Activated CD4-positive, alpha-beta T cell treated with anti-CD3 and anti-CD28 coated beads for 36 hours (primary cell): ENCODE data around the gene CLDN5. TPM values are rescaled to one million over a fixed set of nuclear protein-coding genes. Genes with fewer than 3 reads are reported as not detected.
A peak's percentile ranks its signal among the peaks of the same experiment; 100 is the strongest.

Experiments used
- ATAC-seq: fragments of 200-7000 bp; cut with Tn5 transposase; one replicate; pipeline ENCODE4 v1.10.0; 2021; ENCODE audit warnings: mild to moderate bottlenecking, moderate library complexity
- CTCF ChIA-PET: fragments of 350-600 bp; sonication (Branson Sonifier 250); formaldehyde crosslinking; loops from one replicate; lab custom pipeline; 2021; ENCODE audit warnings: antibody characterized with exemption; lab: Charles Lee
- POLR2A ChIA-PET: fragments of 350-600 bp; sonication (Branson Sonifier 250); formaldehyde crosslinking; loops from one replicate; lab custom pipeline; 2021; ENCODE audit warnings: antibody characterized with exemption, inconsistent platforms; lab: Charles Lee
- DNase-seq: peaks from one replicate; pipeline ENCODE4 v3.0.0-alpha.2; 2020
- H3K27ac Mint-ChIP-seq: one replicate; pipeline ENCODE4 v1.8.0; 2021; ENCODE audit warnings: mixed read lengths
- H3K27me3 Mint-ChIP-seq: one replicate; pipeline ENCODE4 v1.8.0; 2021; ENCODE audit warnings: mixed read lengths
- H3K36me3 Mint-ChIP-seq: one replicate; pipeline ENCODE4 v1.8.0; 2021; ENCODE audit warnings: low read depth, mixed read lengths
- H3K4me1 Mint-ChIP-seq: one replicate; pipeline ENCODE4 v1.8.0; 2021; ENCODE audit warnings: mixed read lengths
- H3K4me3 Mint-ChIP-seq: one replicate; pipeline ENCODE4 v1.8.0; 2021; ENCODE audit warnings: mild to moderate bottlenecking, moderate library complexity, mixed read lengths
- H3K9me3 Mint-ChIP-seq: one replicate; pipeline ENCODE4 v1.8.0; 2021; ENCODE audit warnings: low read depth, mixed read lengths
- intact Hi-C, 2 experiments: fragments of 100-400 bp; cut with DNase I in 1 of 2; cut with micrococcal nuclease in 1 of 2; formaldehyde crosslinking; loops; one replicate each; pipeline versions ENCODE4 v1.14.2 to v1.15.1; 2022 to 2024; cut with DNase I, micrococcal nuclease
- total RNA-seq, 2 experiments: library from RNA; stranded (reverse); gene quantifications; one replicate each; pipeline ENCODE4 v1.2.3, GENCODE V29; 2021

The CLDN5 gene
- total RNA-seq, 2 experiments from 2014 or later, result not detected

DNA sequence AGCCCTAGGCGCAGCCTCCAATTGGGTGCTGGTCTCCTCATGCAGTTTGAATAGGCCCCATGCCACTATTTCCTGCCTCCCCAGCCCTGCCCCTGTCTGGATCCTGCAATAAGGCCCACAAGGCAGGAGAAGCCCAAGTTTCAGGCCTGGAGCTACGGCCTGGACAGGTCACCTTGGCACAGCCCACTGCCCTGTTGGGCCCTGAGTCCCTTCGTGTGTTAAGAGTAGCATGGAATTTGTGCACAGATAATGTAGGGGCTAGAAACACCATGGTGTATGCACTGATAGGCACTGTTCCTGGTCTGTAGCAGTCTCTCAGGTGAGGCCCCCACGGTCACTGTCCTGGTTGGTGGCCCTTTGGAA is 24.3 kb downstream of the CLDN5 start:
- Mint-ChIP-seq H3K27ac (no peak overlapping the region), H3K9me3 (no peaks in the 10 kb centered on the region), H3K4me3 (no peak overlapping the region), H3K36me3 (peaks cover 41% of the 10 kb centered on the region), H3K4me1 (peaks cover 12% of the 10 kb centered on the region), H3K27me3 (no peaks in the 10 kb centered on the region)
- POLR2A ChIA-PET, result interaction anchor here (0.9 kb wide), 1 partner anchor 129 kb away, joined by 3 read pairs; no protein-coding TSS in a partner anchor
- no peak for DNase-seq
- ATAC-seq, result no peak
- CTCF ChIA-PET, result interaction anchor here (0.8 kb wide), 1 partner anchor 10 kb away, joined by 3 read pairs; no protein-coding TSS in a partner anchor
- intact Hi-C loops, result loop anchor here in 1 of 2 experiments (10.0 kb wide), 1 partner anchor 45 kb away; no protein-coding TSS in a partner anchor

DNA sequence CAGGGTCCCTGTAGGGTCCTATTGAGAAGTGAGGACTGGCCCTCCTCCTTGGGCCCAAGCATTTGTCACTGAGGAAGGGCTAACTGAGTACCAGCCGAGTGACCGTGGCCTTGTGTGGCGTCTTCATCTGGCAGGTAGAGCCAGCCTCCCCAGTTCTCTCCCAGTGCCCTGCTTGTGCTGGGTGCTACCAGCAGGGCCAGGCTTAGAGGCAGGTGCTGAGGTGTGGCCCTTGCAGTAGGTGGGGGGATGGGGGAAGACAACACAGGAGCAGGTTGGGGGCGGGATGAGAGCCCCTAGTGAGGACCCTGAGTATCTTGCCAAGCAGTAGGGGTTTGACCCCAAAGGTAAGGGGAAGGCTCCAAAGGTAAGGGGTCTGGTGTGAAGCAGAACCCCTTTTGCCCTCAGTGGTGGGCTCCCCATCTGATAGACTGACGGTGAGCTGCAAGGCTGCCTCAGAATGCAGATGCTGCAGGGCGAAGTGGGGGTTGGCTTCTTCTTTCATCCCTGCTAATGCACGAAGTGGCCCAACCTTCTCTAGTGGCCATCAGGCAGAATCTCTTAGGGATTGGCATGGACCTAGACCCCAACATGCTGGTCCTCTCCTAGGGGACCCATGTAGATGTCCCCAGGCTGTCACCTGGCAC is 24.9 kb downstream of the CLDN5 start:
- peaks cover 39% of the 10 kb centered on the region for H3K36me3 Mint-ChIP-seq
- H3K27ac Mint-ChIP-seq, result no peak overlapping the region
- POLR2A ChIA-PET, result no interaction called here
- DNase-seq (no peak), ATAC-seq (no peak)
- H3K4me1 Mint-ChIP-seq, result peaks cover 7% of the 10 kb centered on the region
- CTCF ChIA-PET, result interaction anchor here (0.8 kb wide), 1 partner anchor 9 kb away, joined by 3 read pairs; no protein-coding TSS in a partner anchor
- intact Hi-C loops, result no loop called here
- H3K9me3 Mint-ChIP-seq, result no peaks in the 10 kb centered on the region
- no peaks in the 10 kb centered on the region for H3K27me3 Mint-ChIP-seq
- H3K4me3 Mint-ChIP-seq, result no peak overlapping the region

DNA sequence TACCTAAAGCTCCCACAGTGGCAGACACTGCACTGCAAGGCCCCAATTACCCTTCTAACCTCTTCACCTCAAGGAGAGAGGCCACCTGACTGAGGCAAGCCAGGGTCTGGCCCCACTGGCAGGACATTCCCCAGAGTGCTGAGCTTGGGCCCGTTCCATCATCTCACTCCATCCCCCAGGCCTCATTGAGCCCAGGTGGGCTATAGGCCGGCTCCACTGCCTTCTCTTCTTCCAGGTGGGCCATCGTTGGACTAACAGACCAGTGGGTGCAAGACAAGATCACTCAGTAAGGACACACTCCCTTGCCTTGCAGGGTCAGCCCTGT is 25.4 kb downstream of the CLDN5 start:
- intact Hi-C loops, result no loop called here
- Mint-ChIP-seq H3K36me3 (peaks cover 41% of the 10 kb centered on the region), H3K4me1 (peaks cover 3% of the 10 kb centered on the region), H3K9me3 (no peaks in the 10 kb centered on the region), H3K27me3 (no peaks in the 10 kb centered on the region), H3K27ac (no peak overlapping the region), H3K4me3 (no peak overlapping the region)
- DNase-seq (no peak), ATAC-seq (no peak)
- ChIA-PET CTCF (no interaction called here), POLR2A (interaction anchor here (0.6 kb wide), 1 partner anchor 361 kb away, joined by 3 read pairs; no protein-coding TSS in a partner anchor)

GRCh38 chr22:19498154-19498865 is 25.9 kb downstream of the CLDN5 start:
- no peak for ATAC-seq
- H3K4me3 Mint-ChIP-seq, result no peak overlapping the region
- CTCF ChIA-PET, result no interaction called here

DNA sequence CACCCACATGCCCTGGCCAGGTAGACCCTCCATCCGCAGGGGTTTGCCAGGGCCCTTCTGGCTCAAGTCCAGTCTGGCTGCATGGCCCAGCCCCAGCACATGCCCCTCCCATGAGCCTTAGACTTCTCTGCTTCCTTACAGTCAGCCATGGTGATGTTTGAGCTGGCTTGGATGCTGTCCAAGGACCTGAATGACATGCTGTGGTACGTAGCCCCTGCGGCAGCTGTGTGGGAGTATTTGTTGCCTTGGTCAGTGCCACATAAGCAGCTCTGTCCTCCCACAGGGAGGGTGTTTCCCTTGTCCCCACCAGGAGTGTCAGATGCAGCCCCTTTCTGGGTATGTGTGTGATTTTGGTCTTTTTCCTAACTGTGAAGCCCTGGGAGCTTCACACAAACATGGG is 27.0 kb downstream of the CLDN5 start:
- H3K27ac Mint-ChIP-seq, result no peak overlapping the region
- DNase-seq (no peak), ATAC-seq (no peak)
- H3K4me1 Mint-ChIP-seq, result peaks cover 13% of the 10 kb centered on the region
- no peaks in the 10 kb centered on the region for H3K9me3 Mint-ChIP-seq
- H3K36me3 Mint-ChIP-seq, result peaks cover 48% of the 10 kb centered on the region
- H3K4me3 Mint-ChIP-seq, result no peak overlapping the region
- ChIA-PET CTCF (no interaction called here), POLR2A (interaction anchor here (0.7 to 1.7 kb wide), 2 partner anchors 17 to 49 kb away, joined by 3 to 6 read pairs; partner anchors contain the start of gene CDC45)
- intact Hi-C loops, result loop anchor here in 1 of 2 experiments (2.0 kb wide), 1 partner anchor 134 kb away; no protein-coding TSS in a partner anchor
- no peaks in the 10 kb centered on the region for H3K27me3 Mint-ChIP-seq

More at GRCh38 chr22:19498154-19498865, 25.9 kb downstream of the CLDN5 start:
- Mint-ChIP-seq H3K4me1 (peaks cover 3% of the 10 kb centered on the region), H3K9me3 (no peaks in the 10 kb centered on the region), H3K27ac (no peak overlapping the region), H3K36me3 (peaks cover 41% of the 10 kb centered on the region), H3K27me3 (no peaks in the 10 kb centered on the region)
- intact Hi-C loops, result no loop called here
- DNase-seq, result no peak
- POLR2A ChIA-PET, result interaction anchor here (0.6 to 1.7 kb wide), 2 partner anchors 18 to 362 kb away, joined by 3 to 6 read pairs; partner anchors contain the start of gene CDC45

GRCh38 chr22:19496324-19496630 is 27.9 kb downstream of the CLDN5 start:
- H3K27me3 Mint-ChIP-seq, result no peaks in the 10 kb centered on the region
- H3K36me3 Mint-ChIP-seq, result peaks cover 50% of the 10 kb centered on the region
- ChIA-PET CTCF (interaction anchor here (0.6 kb wide), 1 partner anchor 17 kb away, joined by 3 read pairs; no protein-coding TSS in a partner anchor), POLR2A (no interaction called here)
- H3K4me3 Mint-ChIP-seq, result no peak overlapping the region
- DNase-seq, result no peak
- peaks cover 19% of the 10 kb centered on the region for H3K4me1 Mint-ChIP-seq
- intact Hi-C loops, result loop anchor here in 1 of 2 experiments (2.0 kb wide), 1 partner anchor 135 kb away; no protein-coding TSS in a partner anchor
- H3K27ac Mint-ChIP-seq, result no peak overlapping the region
- ATAC-seq, result no peak
- H3K9me3 Mint-ChIP-seq, result no peaks in the 10 kb centered on the region

GRCh38 chr22:19495562-19496323 is 28.5 kb downstream of the CLDN5 start:
- DNase-seq (no peak), ATAC-seq (no peak)
- Mint-ChIP-seq H3K36me3 (peaks cover 50% of the 10 kb centered on the region), H3K27ac (no peak overlapping the region), H3K4me3 (no peak overlapping the region), H3K4me1 (peaks cover 19% of the 10 kb centered on the region), H3K27me3 (no peaks in the 10 kb centered on the region), H3K9me3 (no peaks in the 10 kb centered on the region)
- intact Hi-C loops, result loop anchor here in 1 of 2 experiments (2.0 kb wide), 1 partner anchor 135 kb away; no protein-coding TSS in a partner anchor
- ChIA-PET POLR2A (no interaction called here), CTCF (interaction anchor here (0.6 to 1.0 kb wide), 2 partner anchors 18 to 137 kb away, joined by 3 read pairs; no protein-coding TSS in a partner anchor)

- Mint-ChIP-seq H3K27ac (no peak overlapping the region), H3K27me3 (no peaks in the 10 kb centered on the region), H3K4me3 (no peak overlapping the region), H3K36me3 (peaks cover 57% of the 10 kb centered on the region), H3K4me1 (peaks cover 26% of the 10 kb centered on the region), H3K9me3 (no peaks in the 10 kb centered on the region)
- ChIA-PET CTCF (interaction anchor here (1.0 kb wide), 1 partner anchor 136 kb away, joined by 3 read pairs; no protein-coding TSS in a partner anchor), POLR2A (interaction anchor here (1.0 kb wide), 1 partner anchor 15 kb away, joined by 4 read pairs; the partner anchor contains the start of gene CDC45)
- intact Hi-C loops, result no loop called here
- DNase-seq (no peak), ATAC-seq (no peak)
Measured at GRCh38 chr22:19494676-19495173, 29.5 kb downstream of the CLDN5 start.

GRCh38 chr22:19494001-19494560 is 30.1 kb downstream of the CLDN5 start:
- intact Hi-C loops, result no loop called here
- CTCF ChIA-PET, result interaction anchor here (1.0 to 1.4 kb wide), 2 partner anchors 105 to 136 kb away, joined by 3 to 5 read pairs; no protein-coding TSS in a partner anchor

DNA sequence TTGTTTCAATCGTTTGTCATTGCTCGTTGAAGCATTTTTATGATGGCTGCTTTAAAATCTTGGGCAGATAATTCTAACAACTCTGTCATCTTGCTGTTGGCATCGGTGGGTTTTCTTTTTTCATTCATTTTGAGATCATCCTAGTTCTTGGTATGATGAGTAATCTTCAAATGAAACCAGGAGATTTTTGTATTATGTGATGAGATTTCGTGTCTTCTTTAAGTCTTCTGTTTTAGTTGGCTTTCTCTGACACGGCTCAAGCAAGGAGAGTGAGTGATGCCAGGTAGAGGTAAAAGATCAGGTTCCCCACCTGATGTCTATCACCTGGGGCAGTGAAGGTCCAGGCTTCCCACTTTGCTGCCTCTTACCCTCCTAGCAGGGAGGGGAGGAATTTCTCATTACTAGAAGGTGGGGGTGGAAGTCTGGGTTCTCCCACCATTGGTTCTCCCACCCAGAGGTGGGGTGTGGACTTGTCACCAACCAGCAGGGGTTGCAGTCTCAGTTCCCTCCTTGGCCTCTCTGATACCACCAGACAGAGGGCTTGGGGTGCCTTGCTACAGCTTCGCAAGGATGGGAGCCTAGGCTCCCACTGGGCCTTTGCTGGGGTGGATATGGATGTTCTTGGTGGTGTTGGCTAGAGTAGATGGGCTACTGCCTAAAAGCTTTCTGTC is 31.6 kb downstream of the CLDN5 start:
- Mint-ChIP-seq H3K9me3 (no peaks in the 10 kb centered on the region), H3K36me3 (peaks cover 65% of the 10 kb centered on the region), H3K4me1 (peaks cover 32% of the 10 kb centered on the region), H3K27ac (peak overlapping the region; percentile 35), H3K4me3 (no peak overlapping the region), H3K27me3 (no peaks in the 10 kb centered on the region)
- intact Hi-C loops, result no loop called here
- ChIA-PET CTCF (interaction anchor here (1.2 to 1.4 kb wide), 2 partner anchors 107 to 137 kb away, joined by 4 to 5 read pairs; no protein-coding TSS in a partner anchor), POLR2A (no interaction called here)
- DNase-seq (no peak), ATAC-seq (peak; percentile 60)

More at GRCh38 chr22:19494001-19494560, 30.1 kb downstream of the CLDN5 start:
- Mint-ChIP-seq H3K4me1 (peaks cover 27% of the 10 kb centered on the region), H3K4me3 (no peak overlapping the region), H3K9me3 (no peaks in the 10 kb centered on the region), H3K27ac (no peak overlapping the region), H3K36me3 (peaks cover 61% of the 10 kb centered on the region), H3K27me3 (no peaks in the 10 kb centered on the region)
- DNase-seq (no peak), ATAC-seq (no peak)
- POLR2A ChIA-PET, result interaction anchor here (1.0 kb wide), 1 partner anchor 14 kb away, joined by 4 read pairs; the partner anchor contains the start of gene CDC45
